Subcutaneous adipose tissue (tissue), 4 donors: Measurements from ENCODE around the gene VAT1L. TPM values are rescaled to one million over a fixed set of nuclear protein-coding genes. Genes with fewer than 3 reads are reported as not detected.

Experiments used
- CTCF ChIP-seq: fragments of 450-650 bp; IDR thresholded peaks from one replicate; pipeline ENCODE4 v1.5.1; 2016; ENCODE audit warnings: low read depth, mild to moderate bottlenecking, control low read depth, antibody characterized with exemption, moderate library complexity
- total RNA-seq, 4 donors: library from RNA; depleted of rRNA; stranded (reverse); fragments of >200 nt; gene quantifications; one replicate each; pipeline ENCODE4 v1.1.0, GENCODE V29; 2016

Gene VAT1L
- total RNA-seq, 4 donors from 2014 or later: 0.22 to 0.34 TPM; not detected in 2

- TF ChIP-seq CTCF: no peak
Observed at GRCh38 chr16:78028018-78028417, 239.7 kb downstream of the VAT1L start.

Other genes starting within 250 kb of the VAT1L start
- 10 to 100 TPM; 14.3 to 43.0 (median 17.5) TPM for gene NUDT7, start 66.0 kb upstream of the VAT1L start, total RNA-seq
- not detected for gene CLEC3A, start 234.0 kb downstream of the VAT1L start, total RNA-seq